Measurements from ENCODE around the gene ZNRF3.
"Not testable (repeated sequence)": the region's sequence is repeated elsewhere in the genome, so short reads cannot be mapped to it uniquely, and the experiment has no call there.

Gene ZNRF3

GRCh38 chr22:28908810-28909209, 25.4 kb downstream of the ZNRF3 start:
- not testable (repeated sequence) for DNase-seq

DNA sequence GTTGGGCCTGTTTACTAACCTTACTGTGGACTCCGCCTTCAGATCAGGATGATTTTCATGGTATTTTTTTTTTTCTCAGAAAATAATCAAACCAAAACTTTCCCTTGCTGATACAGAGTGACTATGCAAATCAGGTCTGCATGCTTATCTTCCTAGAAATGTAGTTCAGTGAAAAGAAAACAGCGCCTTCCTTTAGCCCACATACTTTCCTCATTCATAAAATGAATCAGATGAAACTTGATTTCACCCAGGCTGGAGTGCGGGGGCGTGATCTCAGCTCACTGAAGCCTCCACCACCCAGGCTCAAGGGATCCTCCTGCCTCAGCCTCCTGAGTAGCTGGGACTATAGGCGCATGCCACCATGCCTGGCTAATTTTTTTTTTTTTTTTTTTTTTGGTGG, 26.0 kb downstream of the ZNRF3 start:
- no peak for DNase-seq

GRCh38 chr22:28910569-28911303, 27.4 kb downstream of the ZNRF3 start:
- DNase-seq, result no peak

DNA sequence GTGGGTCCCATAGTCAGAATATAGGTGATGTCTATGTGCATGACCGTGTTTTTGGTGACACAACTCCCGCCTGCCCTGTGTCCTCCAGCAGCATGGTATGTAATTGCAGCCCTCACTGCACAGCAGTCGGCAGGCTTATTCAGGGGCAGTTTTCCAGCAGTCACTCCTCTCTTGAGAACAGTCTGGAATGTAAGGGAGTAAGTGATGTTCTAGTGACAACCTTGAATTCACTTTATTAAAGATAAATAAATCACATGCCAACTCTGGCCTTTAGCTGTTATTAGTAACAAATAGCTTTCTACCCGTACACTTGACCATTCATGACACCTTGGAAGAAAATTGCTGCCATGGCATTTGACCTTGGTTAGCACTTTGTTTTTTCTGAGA, 27.9 kb downstream of the ZNRF3 start:
- no peak for DNase-seq

- DNase-seq, result peak; percentile 34
These were observed 28.7 kb downstream of the ZNRF3 start for GRCh38 chr22:28911777-28912669.

- DNase-seq, result no peak
These were observed 30.8 kb downstream of the ZNRF3 start for GRCh38 chr22:28914201-28914600.

DNA sequence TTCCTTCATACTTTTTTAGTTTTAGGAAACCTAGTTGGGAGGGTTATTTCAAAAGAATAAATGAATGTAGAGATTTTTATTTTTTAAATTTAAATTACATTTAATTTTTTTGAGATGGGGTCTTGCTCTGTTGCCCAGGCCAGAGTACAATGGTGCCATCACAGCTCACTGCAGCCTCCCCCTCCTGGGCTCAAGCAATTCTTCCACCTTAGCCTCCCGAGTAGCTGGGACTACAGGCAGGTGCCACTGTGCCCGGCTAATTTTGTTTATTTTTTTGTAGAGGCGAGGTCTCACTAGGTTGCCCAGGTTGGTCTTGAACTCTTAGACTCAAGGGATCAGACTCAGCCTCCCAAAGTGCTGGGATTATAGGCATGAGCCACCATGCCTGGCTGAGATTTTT, 32.6 kb downstream of the ZNRF3 start:
- DNase-seq, result no peak

DNA sequence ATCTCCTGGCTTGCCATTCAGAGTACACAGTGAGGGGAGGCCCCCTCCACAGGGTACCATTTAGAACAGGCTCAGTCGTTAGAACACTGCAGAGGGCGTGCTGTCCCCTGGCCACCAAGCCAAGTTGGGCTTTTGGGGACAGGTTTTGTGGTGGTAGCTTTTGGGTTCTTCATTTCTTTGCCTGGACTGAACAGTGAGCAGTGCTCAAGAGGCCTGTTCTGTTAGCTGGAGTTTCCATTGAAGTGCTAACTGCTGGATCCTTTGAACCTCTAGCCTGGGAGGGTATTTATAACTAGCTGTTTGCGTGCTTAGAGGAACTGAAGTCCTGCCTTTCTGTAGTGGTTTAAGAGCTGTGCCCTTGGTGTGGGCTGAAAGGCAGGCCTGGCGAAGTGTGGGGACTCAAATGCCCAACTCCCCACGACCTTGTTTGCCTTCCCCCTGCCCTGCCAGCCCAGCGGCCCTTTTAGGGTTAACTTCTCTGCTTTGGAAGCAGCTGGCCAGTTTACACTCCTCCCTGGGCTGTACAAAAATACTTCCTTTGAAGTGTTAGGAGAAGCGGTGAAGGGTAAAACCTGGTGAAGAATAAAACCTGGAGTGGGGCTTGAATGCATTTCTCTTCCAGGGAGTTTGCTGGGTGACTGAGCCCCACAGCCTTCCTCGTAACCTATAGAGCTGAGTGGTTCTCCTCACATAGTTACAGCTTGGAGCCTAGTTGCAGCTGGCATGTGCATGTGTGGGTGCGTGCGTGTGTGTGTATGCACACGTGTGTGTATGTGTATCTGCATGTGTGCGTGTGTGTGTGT, 34.6 kb downstream of the ZNRF3 start:
- DNase-seq, result peak; percentile 38

GRCh38 chr22:28918550-28919271, 35.3 kb downstream of the ZNRF3 start:
- no peak for DNase-seq

GRCh38 chr22:28920757-28921584, 37.6 kb downstream of the ZNRF3 start:
- DNase-seq, result no peak

- no peak for DNase-seq
These were observed 38.2 kb downstream of the ZNRF3 start for GRCh38 chr22:28921585-28921879.

- no peak for DNase-seq
These were observed 39.3 kb downstream of the ZNRF3 start for GRCh38 chr22:28922540-28923244.

DNA sequence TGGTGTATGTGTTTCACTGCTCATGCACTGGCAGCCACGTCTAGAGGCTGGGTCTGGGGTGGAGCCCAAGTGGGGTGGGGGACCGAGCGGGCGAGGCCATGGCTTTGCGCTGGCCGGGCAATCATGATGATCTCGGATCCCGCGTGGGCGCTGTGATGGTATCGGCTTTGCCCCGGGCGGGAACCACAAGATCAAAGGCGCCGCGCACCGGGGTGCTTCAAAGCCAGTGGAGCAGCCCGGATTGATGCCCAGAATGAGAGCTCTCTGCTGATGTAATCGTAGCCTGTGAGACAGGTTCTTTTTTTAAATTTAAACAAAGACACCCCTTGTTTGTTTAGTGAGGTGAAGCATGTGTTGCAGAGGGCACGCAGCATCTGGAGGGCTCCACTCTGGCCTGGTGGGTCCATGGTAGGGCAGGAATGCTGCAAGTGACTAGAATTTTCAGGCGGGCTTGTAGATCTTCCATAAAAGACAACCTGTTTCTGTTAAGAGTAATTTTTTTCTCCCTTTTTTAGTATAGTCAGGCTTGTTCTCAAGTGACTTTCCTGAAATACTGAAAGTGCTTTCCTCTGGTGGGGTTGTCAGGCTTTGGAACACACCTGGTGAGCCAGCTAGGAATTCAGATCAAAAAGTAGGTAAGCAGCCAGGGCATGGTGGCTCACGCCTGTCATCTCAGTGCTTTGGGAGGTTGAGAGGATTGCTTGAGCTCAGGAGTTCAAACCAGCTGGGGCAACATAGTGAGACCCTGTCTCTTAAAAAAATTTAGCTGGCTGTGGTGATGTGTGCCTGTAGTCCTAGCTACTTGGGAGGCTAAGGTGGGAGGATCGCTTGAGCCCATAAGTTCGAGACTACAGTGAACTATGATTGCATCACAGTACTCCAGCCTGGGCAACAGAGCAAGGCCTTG, 40.7 kb downstream of the ZNRF3 start:
- no peak for DNase-seq

DNA sequence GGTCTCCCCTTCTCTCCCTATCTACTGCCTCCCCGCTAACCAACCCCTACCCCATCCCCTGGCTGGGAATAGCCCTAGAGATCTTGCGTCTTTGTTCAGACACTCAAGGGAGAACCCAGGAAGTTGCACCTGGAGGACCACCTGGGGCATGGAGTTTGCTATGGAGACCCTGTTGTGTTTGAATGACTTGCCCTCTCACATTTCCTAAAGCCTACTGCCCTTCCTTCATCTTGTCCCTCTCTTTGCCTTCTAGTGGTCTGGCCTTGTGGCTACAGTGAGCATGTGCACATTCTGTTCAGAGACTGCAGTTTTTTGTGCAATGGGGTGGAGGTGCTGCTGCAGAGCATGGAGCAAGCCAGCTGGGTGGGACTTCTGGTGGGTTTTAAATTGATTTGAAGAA, 42.5 kb downstream of the ZNRF3 start:
- DNase-seq, result no peak

DNA sequence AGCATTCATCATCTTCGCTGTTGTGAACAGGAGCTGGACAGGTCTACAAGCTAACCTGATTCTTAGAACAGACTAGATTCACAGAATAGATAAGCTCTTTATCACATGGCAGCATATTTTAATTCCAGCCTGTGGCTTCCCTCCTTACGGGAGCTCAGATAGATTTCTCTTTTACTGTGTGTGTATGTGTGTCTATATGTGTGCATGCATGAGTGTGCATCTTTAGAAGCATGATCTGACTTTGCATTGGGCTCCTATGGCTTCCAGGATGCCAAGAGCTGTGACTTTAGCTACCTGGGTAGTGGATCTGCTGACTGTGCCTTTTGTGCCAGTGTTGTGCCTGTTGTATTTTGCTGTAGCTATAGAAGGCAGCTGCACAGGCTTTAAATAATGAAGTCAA, 44.3 kb downstream of the ZNRF3 start:
- DNase-seq, result no peak

GRCh38 chr22:28929197-28929596, 45.8 kb downstream of the ZNRF3 start:
- no peak for DNase-seq

GRCh38 chr22:28930357-28931007, 47.1 kb downstream of the ZNRF3 start:
- DNase-seq, result no peak

DNA sequence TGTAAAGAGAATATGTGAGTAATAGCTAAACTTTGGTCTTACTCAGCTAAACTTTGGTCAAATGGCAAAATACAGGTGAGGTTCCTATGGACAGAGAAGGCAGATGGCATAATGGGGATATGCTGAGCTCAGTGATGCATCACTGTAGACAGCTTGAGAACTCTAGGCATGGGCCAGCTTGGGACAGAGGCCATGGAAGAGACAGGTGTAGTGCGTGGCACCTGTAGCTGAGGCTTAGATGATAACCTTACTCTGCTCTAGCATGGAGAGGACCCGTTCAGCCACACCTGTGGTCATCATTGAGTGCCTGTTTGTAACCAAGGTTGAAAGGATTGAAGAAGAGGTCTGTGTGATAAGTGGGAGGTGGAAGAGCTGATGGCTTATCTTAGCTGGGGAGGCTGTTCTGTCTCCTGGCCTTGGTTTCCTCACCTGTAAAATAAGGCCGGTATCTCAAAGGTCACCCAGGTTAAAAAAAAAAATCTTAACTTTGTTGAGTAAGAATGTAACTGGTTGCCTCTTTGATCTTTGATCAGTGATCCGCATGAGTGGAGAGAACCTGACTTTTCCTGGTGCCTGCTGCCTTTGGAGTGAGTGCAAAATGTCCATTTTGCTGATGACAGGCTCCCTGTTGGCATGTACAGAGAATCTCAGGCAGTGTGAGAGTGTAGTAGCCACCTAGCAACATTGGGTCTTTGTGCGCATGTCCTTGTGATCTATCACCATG, 48.6 kb downstream of the ZNRF3 start:
- DNase-seq, result no peak

DNA sequence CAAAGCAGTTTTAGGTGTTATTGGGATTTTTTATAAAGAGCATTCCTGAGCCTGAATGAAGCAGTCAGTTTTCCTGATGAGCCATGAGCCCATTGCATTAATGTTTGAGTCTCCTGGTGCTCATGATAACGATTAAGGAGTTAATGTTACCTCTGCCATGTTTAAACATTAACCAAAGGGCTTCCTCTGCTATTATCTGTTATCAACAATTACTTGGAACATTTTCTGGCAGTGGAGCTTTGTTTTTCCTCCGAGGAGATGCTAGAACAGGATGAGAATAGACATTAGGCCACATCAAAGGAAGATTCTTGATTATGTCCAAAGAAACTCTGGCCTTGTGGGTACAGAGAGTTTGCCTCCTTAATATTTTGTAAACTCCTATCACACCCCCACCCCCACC, 49.9 kb downstream of the ZNRF3 start:
- DNase-seq, result no peak
